MM.1S (cell line): ENCODE measurements around the gene AREL1.

Experiments
- CTCF ChIP-seq: fragments of 300-600 bp; sonication (generic); IDR thresholded peaks from 2 replicates; pipeline ENCODE4 v1.5.1; 2016; ENCODE audit warnings: antibody characterized with exemption, low read length, mixed read lengths
- EZH2 ChIP-seq: fragments of 300-600 bp; sonication (generic); optimal IDR thresholded peaks from 2 replicates; pipeline ENCODE3; 2017; ENCODE audit warnings: low read depth, mild to moderate bottlenecking, antibody characterized with exemption, low read length, mixed read lengths
- EZH2phosphoT487 ChIP-seq: fragments of 300-600 bp; sonication (generic); IDR thresholded peaks from 2 replicates; pipeline ENCODE4 v1.6.1; 2018; ENCODE audit warnings: antibody characterized with exemption, low read length

- TF ChIP-seq CTCF: no peak
- TF ChIP-seq EZH2phosphoT487: no peak
- no peak for TF ChIP-seq EZH2
Measured at GRCh38 chr14:74669256-74669655, 43.6 kb downstream of the AREL1 start.
